MM.1S (cell line): Measurements from ENCODE around the gene CADM4.

ENCODE experiments used
- DNase-seq: peaks from one replicate; pipeline ENCODE4 v3.0.0-alpha.2; 2015
- H2AFZ ChIP-seq: fragments of 300-600 bp; sonication (generic); 2 replicates; pipeline ENCODE4 v1.6.0; 2016; ENCODE audit warnings: antibody characterized with exemption, low read length
- H3F3A ChIP-seq: fragments of 300-600 bp; sonication (generic); 2 replicates; pipeline ENCODE4 v1.6.1; 2016; ENCODE audit warnings: mild to moderate bottlenecking, antibody characterized with exemption, low read length, moderate library complexity, mixed read lengths; ENCODE audit not compliant: insufficient read depth
- H3K27ac ChIP-seq: fragments of 300-600 bp; sonication (generic); 2 replicates; pipeline ENCODE4 v1.5.1; 2016; ENCODE audit warnings: mild to moderate bottlenecking, low read length
- H3K27me3 ChIP-seq: fragments of 300-600 bp; sonication (generic); replicated peaks from 2 replicates; pipeline ENCODE4 v1.6.0; 2016; ENCODE audit warnings: low read length; ENCODE audit not compliant: insufficient read depth
- H3K36me3 ChIP-seq: fragments of 300-600 bp; sonication (generic); replicated peaks from 2 replicates; pipeline ENCODE4 v1.6.1; 2016; ENCODE audit warnings: mild to moderate bottlenecking, low read length, mixed read lengths; ENCODE audit not compliant: insufficient read depth
- H3K4me1 ChIP-seq: fragments of 300-600 bp; sonication (generic); 2 replicates; pipeline ENCODE4 v1.6.1; 2016; ENCODE audit warnings: low read length, mixed read lengths
- H3K4me2 ChIP-seq: fragments of 300-600 bp; sonication (generic); 2 replicates; pipeline ENCODE4 v1.6.0; 2016; ENCODE audit warnings: low read depth, low read length
- H3K4me3 ChIP-seq: fragments of 300-600 bp; sonication (generic); 2 replicates; pipeline ENCODE4 v1.5.1; 2016; ENCODE audit warnings: low read length, mixed read lengths
- H3K79me2 ChIP-seq: fragments of 300-600 bp; sonication (generic); 2 replicates; pipeline ENCODE4 v1.6.1; 2016; ENCODE audit warnings: mixed run types, low read length, mixed read lengths
- H3K9ac ChIP-seq: fragments of 300-600 bp; sonication (generic); 2 replicates; pipeline ENCODE4 v1.6.1; 2016; ENCODE audit warnings: low read length, mixed read lengths
- H3K9me2 ChIP-seq: fragments of 300-600 bp; sonication (generic); replicated peaks from 2 replicates; pipeline ENCODE4 v1.6.1; 2016; ENCODE audit warnings: mild to moderate bottlenecking, low read length, mixed read lengths; ENCODE audit not compliant: insufficient read depth
- H3K9me3 ChIP-seq: fragments of 300-600 bp; sonication (generic); replicated peaks from 2 replicates; pipeline ENCODE4 v1.6.1; 2016; ENCODE audit warnings: mild to moderate bottlenecking, low read length, mixed read lengths; ENCODE audit not compliant: insufficient read depth
- H4K20me1 ChIP-seq: fragments of 300-600 bp; sonication (generic); 2 replicates; pipeline ENCODE4 v1.6.1; 2016; ENCODE audit warnings: mild to moderate bottlenecking, low read length, moderate library complexity, mixed read lengths; ENCODE audit not compliant: insufficient read depth
- EZH2 ChIP-seq: fragments of 300-600 bp; sonication (generic); optimal IDR thresholded peaks from 2 replicates; pipeline ENCODE3; 2017; ENCODE audit warnings: low read depth, mild to moderate bottlenecking, antibody characterized with exemption, low read length, mixed read lengths
- EZH2phosphoT487 ChIP-seq: fragments of 300-600 bp; sonication (generic); IDR thresholded peaks from 2 replicates; pipeline ENCODE4 v1.6.1; 2018; ENCODE audit warnings: antibody characterized with exemption, low read length
- TF ChIP-seq, protein P1 (sequence below): fragments of 300-600 bp; sonication (generic); IDR thresholded peaks from 2 replicates; pipeline ENCODE4 v1.5.1; 2016; ENCODE audit warnings: antibody characterized with exemption, low read length, mixed read lengths

CADM4 gene

DNA sequence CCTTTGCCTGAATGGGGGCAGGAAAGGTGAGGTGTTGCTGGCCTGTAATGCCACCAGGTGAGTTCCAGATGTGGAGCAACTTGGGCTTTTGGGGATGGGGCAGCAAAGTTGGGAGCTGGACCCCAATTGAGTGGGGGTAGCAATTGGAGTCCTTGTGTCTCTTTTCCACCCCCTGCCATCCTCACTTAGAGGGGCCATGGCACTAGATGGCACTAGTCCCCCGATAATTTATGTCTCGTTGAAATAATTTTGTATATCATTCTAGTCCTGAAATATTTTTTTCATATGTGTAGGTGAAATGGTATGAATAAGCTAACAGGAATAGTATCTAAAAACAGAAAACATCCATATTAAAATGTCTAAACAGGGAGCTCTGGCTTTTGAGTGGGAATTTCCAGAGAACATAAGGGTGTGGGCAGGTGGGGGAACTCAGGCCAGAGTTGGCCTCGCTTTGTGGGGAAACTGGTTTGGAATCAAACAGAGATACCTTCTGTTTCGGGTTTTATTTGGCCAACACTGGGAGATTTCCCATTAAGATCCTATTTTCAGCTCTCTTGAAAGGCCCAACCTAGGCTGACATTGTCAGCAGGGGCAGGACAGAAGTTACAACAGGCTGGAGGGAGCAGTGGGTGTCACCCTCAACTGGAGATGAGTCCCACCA, 39.9 kb downstream of the CADM4 start:
- H3K27ac ChIP-seq: no peak overlapping the region
- H2AFZ ChIP-seq: no peak overlapping the region
- no peak overlapping the region for H3K4me2 ChIP-seq
- H3K79me2 ChIP-seq: peaks cover 43% of the 10 kb centered on the region
- peaks cover 11% of the 10 kb centered on the region for H3K4me1 ChIP-seq
- no peaks in the 10 kb centered on the region for H4K20me1 ChIP-seq
- no peaks in the 10 kb centered on the region for H3K27me3 ChIP-seq
- peaks cover 7% of the 10 kb centered on the region; the same call in 1 of the 2 replicates for H3F3A ChIP-seq
- no peak overlapping the region for H3K4me3 ChIP-seq
- no peak overlapping the region for H3K9ac ChIP-seq
- no peaks in the 10 kb centered on the region for H3K9me3 ChIP-seq
- H3K36me3 ChIP-seq: no peaks in the 10 kb centered on the region
- TF ChIP-seq EZH2: no peak
- TF ChIP-seq, protein P1, sequence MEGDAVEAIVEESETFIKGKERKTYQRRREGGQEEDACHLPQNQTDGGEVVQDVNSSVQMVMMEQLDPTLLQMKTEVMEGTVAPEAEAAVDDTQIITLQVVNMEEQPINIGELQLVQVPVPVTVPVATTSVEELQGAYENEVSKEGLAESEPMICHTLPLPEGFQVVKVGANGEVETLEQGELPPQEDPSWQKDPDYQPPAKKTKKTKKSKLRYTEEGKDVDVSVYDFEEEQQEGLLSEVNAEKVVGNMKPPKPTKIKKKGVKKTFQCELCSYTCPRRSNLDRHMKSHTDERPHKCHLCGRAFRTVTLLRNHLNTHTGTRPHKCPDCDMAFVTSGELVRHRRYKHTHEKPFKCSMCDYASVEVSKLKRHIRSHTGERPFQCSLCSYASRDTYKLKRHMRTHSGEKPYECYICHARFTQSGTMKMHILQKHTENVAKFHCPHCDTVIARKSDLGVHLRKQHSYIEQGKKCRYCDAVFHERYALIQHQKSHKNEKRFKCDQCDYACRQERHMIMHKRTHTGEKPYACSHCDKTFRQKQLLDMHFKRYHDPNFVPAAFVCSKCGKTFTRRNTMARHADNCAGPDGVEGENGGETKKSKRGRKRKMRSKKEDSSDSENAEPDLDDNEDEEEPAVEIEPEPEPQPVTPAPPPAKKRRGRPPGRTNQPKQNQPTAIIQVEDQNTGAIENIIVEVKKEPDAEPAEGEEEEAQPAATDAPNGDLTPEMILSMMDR: no peak
- no peak for TF ChIP-seq EZH2phosphoT487
- H3K9me2 ChIP-seq: no peaks in the 10 kb centered on the region
- DNase-seq: no peak

- no peaks in the 10 kb centered on the region for H3K27me3 ChIP-seq
- H2AFZ ChIP-seq: no peak overlapping the region
- no peak for DNase-seq
- H3K36me3 ChIP-seq: no peaks in the 10 kb centered on the region
- no peaks in the 10 kb centered on the region for H3K9me3 ChIP-seq
- no peak for TF ChIP-seq EZH2phosphoT487
- TF ChIP-seq, protein P1: no peak
- no peak for TF ChIP-seq EZH2
- H3F3A ChIP-seq: peaks cover 7% of the 10 kb centered on the region; the same call in 1 of the 2 replicates
- no peak overlapping the region for H3K9ac ChIP-seq
- peaks cover 53% of the 10 kb centered on the region for H3K79me2 ChIP-seq
- no peak overlapping the region for H3K4me2 ChIP-seq
- peaks cover 11% of the 10 kb centered on the region for H3K4me1 ChIP-seq
- no peak overlapping the region for H3K4me3 ChIP-seq
- no peak overlapping the region for H3K27ac ChIP-seq
- H3K9me2 ChIP-seq: no peaks in the 10 kb centered on the region
- no peaks in the 10 kb centered on the region for H4K20me1 ChIP-seq
These were observed 41.0 kb downstream of the CADM4 start for GRCh38 chr19:43598445-43599240.

GRCh38 chr19:43597876-43598275, 41.8 kb downstream of the CADM4 start:
- H3K4me2 ChIP-seq: peak overlapping the region; percentile 93; the same call in 1 of the 2 replicates
- H3K9ac ChIP-seq: no peak overlapping the region; the same call in 1 of the 2 replicates
- no peak for DNase-seq
- peaks cover 11% of the 10 kb centered on the region for H3K4me1 ChIP-seq
- H4K20me1 ChIP-seq: no peaks in the 10 kb centered on the region
- no peak overlapping the region for H3K27ac ChIP-seq
- H3K36me3 ChIP-seq: no peaks in the 10 kb centered on the region
- H3K4me3 ChIP-seq: peak overlapping the region; percentile 95; the same call in 1 of the 2 replicates
- H3K9me2 ChIP-seq: no peaks in the 10 kb centered on the region
- H3F3A ChIP-seq: peaks cover 7% of the 10 kb centered on the region; the same call in 1 of the 2 replicates
- TF ChIP-seq EZH2phosphoT487 (no peak), EZH2 (no peak)
- TF ChIP-seq, protein P1: no peak
- no peak overlapping the region for H2AFZ ChIP-seq
- peaks cover 59% of the 10 kb centered on the region for H3K79me2 ChIP-seq
- no peaks in the 10 kb centered on the region for H3K9me3 ChIP-seq
- H3K27me3 ChIP-seq: no peaks in the 10 kb centered on the region
